ENCODE data around the gene ATOH1.

DNA sequence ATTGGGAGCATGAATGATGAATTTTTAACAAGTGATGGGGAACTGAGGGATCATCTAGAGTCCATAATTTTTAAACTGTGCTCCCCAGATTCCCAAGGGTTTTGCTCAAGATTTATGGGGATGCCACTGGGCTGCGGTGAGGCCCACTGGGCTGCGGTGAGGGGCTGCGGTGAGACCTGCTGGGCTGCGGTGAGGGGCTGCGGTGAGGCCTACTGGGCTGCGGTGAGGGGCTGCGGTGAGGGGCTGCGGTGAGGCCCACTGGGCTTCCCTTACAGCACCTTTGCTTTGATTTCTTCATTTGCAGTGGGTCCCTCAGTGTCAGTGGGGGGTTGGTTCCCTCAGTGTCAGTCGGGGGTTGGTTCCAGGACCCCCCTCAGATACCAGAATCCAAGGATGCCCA is 47.4 kb upstream of the ATOH1 start:
- TF ChIP-seq, protein P1, sequence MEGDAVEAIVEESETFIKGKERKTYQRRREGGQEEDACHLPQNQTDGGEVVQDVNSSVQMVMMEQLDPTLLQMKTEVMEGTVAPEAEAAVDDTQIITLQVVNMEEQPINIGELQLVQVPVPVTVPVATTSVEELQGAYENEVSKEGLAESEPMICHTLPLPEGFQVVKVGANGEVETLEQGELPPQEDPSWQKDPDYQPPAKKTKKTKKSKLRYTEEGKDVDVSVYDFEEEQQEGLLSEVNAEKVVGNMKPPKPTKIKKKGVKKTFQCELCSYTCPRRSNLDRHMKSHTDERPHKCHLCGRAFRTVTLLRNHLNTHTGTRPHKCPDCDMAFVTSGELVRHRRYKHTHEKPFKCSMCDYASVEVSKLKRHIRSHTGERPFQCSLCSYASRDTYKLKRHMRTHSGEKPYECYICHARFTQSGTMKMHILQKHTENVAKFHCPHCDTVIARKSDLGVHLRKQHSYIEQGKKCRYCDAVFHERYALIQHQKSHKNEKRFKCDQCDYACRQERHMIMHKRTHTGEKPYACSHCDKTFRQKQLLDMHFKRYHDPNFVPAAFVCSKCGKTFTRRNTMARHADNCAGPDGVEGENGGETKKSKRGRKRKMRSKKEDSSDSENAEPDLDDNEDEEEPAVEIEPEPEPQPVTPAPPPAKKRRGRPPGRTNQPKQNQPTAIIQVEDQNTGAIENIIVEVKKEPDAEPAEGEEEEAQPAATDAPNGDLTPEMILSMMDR (IDR thresholded peaks at IDR 0.05; ENCODE audit: low read depth, low read length) = no peak
- TF ChIP-seq MYC (IDR thresholded peaks at IDR 0.05; ENCODE audit: low read depth, low read length) (no peak), POLR2A (IDR thresholded peaks at IDR 0.05; ENCODE audit: extremely low read depth, insufficient read length) (no peak)

All from NB4 (cell line).